ENCODE measurements around the gene CPNE7. TPM values are rescaled to one million over a fixed set of nuclear protein-coding genes. Genes with fewer than 3 reads are reported as not detected.

CPNE7 gene
- total RNA-seq, 4 donors from 2014 or later = 0.44 to 1.1 TPM; not detected in 2

GRCh38 chr16:89621136-89621697 is 45.7 kb downstream of the CPNE7 start:
- Histone ChIP-seq H3K27me3 (no peaks in the 10 kb centered on the region), H3K36me3 (no peaks in the 10 kb centered on the region), H3K9me3 (no peaks in the 10 kb centered on the region), H3K4me1 (peaks cover 0 to 4% of the 10 kb centered on the region in 2 donors), H3K4me3 (replicated peaks in 1 of 3) (no peak overlapping the region), H3K27ac (no peak overlapping the region)
- intact Hi-C loops (cut with DNase I) = no loop called here
- no peak for DNase-seq
- 79 to 85% methylated on average over 7 to 17 of the region's 18 CpGs for WGBS, 2 donors
- TF ChIP-seq POLR2A (IDR thresholded peaks at IDR 0.05) = no peak
- TF ChIP-seq CTCF (IDR thresholded peaks at IDR 0.05) = no peak

GRCh38 chr16:89621698-89622409 is 46.3 kb downstream of the CPNE7 start:
- no peak for TF ChIP-seq POLR2A (IDR thresholded peaks at IDR 0.05)
- no peak for TF ChIP-seq CTCF (IDR thresholded peaks at IDR 0.05)
- Histone ChIP-seq H3K27ac (no peak overlapping the region), H3K27me3 (no peaks in the 10 kb centered on the region), H3K36me3 (no peaks in the 10 kb centered on the region), H3K4me1 (peaks cover 0 to 4% of the 10 kb centered on the region in 2 donors), H3K9me3 (no peaks in the 10 kb centered on the region), H3K4me3 (replicated peaks in 1 of 3) (no peak overlapping the region)
- WGBS, 2 donors = 74 to 80% methylated on average over 27 to 32 of the region's 32 CpGs
- DNase-seq = no peak
- intact Hi-C loops (cut with DNase I) = no loop called here

DNA sequence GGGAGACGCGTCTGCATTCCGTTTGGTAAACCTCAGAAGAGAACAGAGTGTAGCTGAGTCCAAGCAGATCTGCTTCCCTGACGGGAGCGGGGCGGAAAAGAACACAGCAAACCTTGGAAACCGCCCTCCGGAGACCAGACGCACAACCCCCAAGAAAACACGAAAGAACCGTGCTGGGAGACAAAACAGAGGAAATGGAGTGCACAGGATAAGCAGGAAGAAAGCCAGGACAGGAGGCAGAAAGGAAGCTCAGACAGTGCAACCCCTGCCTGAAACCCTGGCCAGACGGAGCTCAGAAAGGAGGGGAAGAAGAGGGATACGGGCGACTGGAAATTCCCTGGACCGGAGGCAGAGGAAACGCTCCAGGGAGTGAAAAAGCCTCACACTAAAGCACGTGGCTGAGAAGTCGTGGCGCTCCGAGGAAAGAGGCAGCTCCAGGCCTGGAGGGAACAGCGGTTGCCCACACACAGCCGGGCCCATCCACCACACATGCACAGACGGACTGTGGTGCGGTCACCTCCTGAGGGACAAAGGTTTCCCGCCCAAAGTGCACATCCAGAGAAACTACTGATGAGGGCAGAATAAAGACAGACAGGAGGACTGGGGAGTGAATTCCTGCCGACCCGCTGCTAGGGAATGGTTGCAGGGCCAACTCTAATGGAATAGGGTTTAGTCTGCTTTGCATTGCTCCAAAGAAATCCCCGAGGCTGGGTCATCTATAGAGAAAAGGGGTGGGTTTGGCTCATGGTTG is 48.1 kb downstream of the CPNE7 start:
- 34% methylated on average over 26 to 28 of the region's 28 CpGs for WGBS, 2 donors
- H3K36me3 ChIP-seq = no peaks in the 10 kb centered on the region
- H3K4me1 ChIP-seq = no peaks in the 10 kb centered on the region
- intact Hi-C loops (cut with DNase I) = no loop called here
- no peaks in the 10 kb centered on the region for H3K9me3 ChIP-seq
- DNase-seq = no peak
- no peak overlapping the region for H3K4me3 ChIP-seq (replicated peaks in 1 of 3)
- H3K27ac ChIP-seq = no peak overlapping the region
- no peaks in the 10 kb centered on the region for H3K27me3 ChIP-seq
- TF ChIP-seq POLR2A (IDR thresholded peaks at IDR 0.05) (no peak), CTCF (IDR thresholded peaks at IDR 0.05) (no peak)

GRCh38 chr16:89624777-89625761 is 49.5 kb downstream of the CPNE7 start:
- 48 to 58% methylated on average over 21 of the region's 21 CpGs for WGBS, 2 donors
- Histone ChIP-seq H3K4me3 (replicated peaks in 1 of 3) (no peak overlapping the region), H3K27ac (no peak overlapping the region), H3K36me3 (no peaks in the 10 kb centered on the region), H3K27me3 (no peaks in the 10 kb centered on the region), H3K9me3 (no peaks in the 10 kb centered on the region), H3K4me1 (no peaks in the 10 kb centered on the region)
- TF ChIP-seq CTCF (IDR thresholded peaks at IDR 0.05) (no peak), POLR2A (IDR thresholded peaks at IDR 0.05) (no peak)
- intact Hi-C loops (cut with DNase I) = no loop called here
- no peak for DNase-seq
